Gastroesophageal sphincter (tissue), 4 donors: Measurements from ENCODE around the gene SLC25A34. TPM values are rescaled to one million over a fixed set of nuclear protein-coding genes. Genes with fewer than 3 reads are reported as not detected.
A peak's percentile ranks its signal among the peaks of the same experiment; 100 is the strongest.

ENCODE experiments used
- ATAC-seq: fragments of 150-250 bp; one replicate; pipeline ENCODE4 v1.9.1; 2016; ENCODE audit warnings: mild to moderate bottlenecking, moderate library complexity
- H3K27ac ChIP-seq, 4 donors: fragments of 200-600 bp; sonication (generic) in 3 of 4; 1 replicate in 3 of 4; 2 replicates in 1 of 4; pipeline ENCODE4 v1.5.1; 2016 to 2019
- H3K27me3 ChIP-seq: fragments of 200-600 bp; sonication (generic); one replicate; pipeline ENCODE4 v1.5.1; 2019
- H3K36me3 ChIP-seq, 2 donors: fragments of 200-600 bp; sonication (generic); one replicate each; pipeline ENCODE4 v1.5.1; 2019; ENCODE audit warnings: control low read depth in 1 of 2
- H3K4me1 ChIP-seq, 3 donors: fragments of 200-600 bp; sonication (generic); 1 replicate in 2 of 3; 2 replicates in 1 of 3; pipeline ENCODE4 v1.5.1; 2016 to 2019; ENCODE audit warnings: control low read depth in 2 of 3
- H3K4me3 ChIP-seq, 2 donors: fragments of 200-600 bp; sonication (generic); one replicate each; pipeline ENCODE4 v1.5.1; 2019; ENCODE audit warnings: mild to moderate bottlenecking in 1 of 2, moderate library complexity in 1 of 2
- H3K9me3 ChIP-seq, 3 donors: fragments of 200-600 bp; sonication (generic); one replicate each; pipeline ENCODE4 v1.5.1; 2017 to 2019; ENCODE audit warnings: control low read depth in 2 of 3
- CTCF ChIP-seq, 4 experiments: fragments of 200-600 bp in 2 of 4; fragments of 450-650 bp in 2 of 4; sonication (generic) in 1 of 4; IDR thresholded peaks; one replicate each; pipeline ENCODE4 v1.5.1; 2017 to 2019; ENCODE audit warnings: antibody characterized with exemption in 4 of 4, mild to moderate bottlenecking in 2 of 4, moderate library complexity in 2 of 4
- EP300 ChIP-seq: sonication (generic); formaldehyde crosslinking; IDR thresholded peaks from one replicate; pipeline ENCODE4 v1.6.1; 2017; ENCODE audit warnings: antibody characterized with exemption, mild to moderate bottlenecking
- POLR2A ChIP-seq, 2 donors: fragments of 450-650 bp; IDR thresholded peaks; one replicate each; pipeline ENCODE4 v1.6.1; 2017; ENCODE audit warnings: antibody characterized with exemption in 2 of 2, mild to moderate bottlenecking in 2 of 2, moderate library complexity in 1 of 2
- POLR2AphosphoS5 ChIP-seq: sonication (generic); formaldehyde crosslinking; IDR thresholded peaks from one replicate; pipeline ENCODE4 v1.6.1; 2017; ENCODE audit warnings: antibody characterized with exemption
- WGBS, 2 donors: methylation state at CpG; one replicate each; pipeline ENCODE4 v1.1.5; 2018; ENCODE audit warnings: low coverage in 1 of 2; 5-methylcytosine and 5-hydroxymethylcytosine counted together
- total RNA-seq, 4 donors: library from RNA; depleted of rRNA; stranded (reverse); fragments of >200 nt; gene quantifications; one replicate each; pipeline ENCODE4 v1.1.0, GENCODE V29; 2016

The SLC25A34 gene
- total RNA-seq, 4 donors from 2014 or later: 0.10 to 2.0 (median 1.1) TPM

- no peaks in the 10 kb centered on the region for H3K9me3 ChIP-seq
- no peak for ATAC-seq
- no peak overlapping the region for H3K4me3 ChIP-seq
- TF ChIP-seq POLR2AphosphoS5: no peak
- no peak for TF ChIP-seq POLR2A (IDR thresholded peaks at IDR 0.05)
- TF ChIP-seq EP300: no peak
- no peak for TF ChIP-seq CTCF (IDR thresholded peaks at IDR 0.05)
- H3K36me3 ChIP-seq: no peaks in the 10 kb centered on the region
- peaks cover 0 to 45% (median 20%) of the 10 kb centered on the region in 3 donors for H3K4me1 ChIP-seq
- no peak overlapping the region for H3K27ac ChIP-seq
- H3K27me3 ChIP-seq: peaks cover 16% of the 10 kb centered on the region
- 89 to 100% methylated on average over 2 of the region's 2 CpGs for WGBS, 2 donors
Observed at GRCh38 chr1:15755021-15755645, 19.1 kb downstream of the SLC25A34 start.

DNA sequence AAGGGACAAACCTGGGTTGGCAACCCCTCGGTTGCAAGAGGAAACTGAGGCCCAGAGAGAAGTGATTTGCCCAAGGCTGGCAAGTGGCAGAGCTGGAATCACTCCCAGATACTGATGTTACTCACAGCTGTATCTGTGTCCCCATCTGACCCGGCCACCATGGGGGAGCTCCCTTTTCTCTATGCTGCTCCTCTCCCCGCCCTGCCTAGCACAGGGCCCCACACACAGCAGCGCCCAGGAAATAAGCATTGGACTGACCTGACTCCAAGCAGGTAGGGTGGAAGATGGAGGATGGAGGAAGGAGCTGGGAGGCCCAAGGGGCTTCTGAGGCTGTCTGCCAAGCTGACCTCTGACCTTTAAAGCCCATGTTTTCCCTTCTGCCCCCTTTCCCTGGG lies 19.6 kb downstream of the SLC25A34 start:
- peaks cover 16% of the 10 kb centered on the region for H3K27me3 ChIP-seq
- ATAC-seq: no peak
- H3K36me3 ChIP-seq: no peaks in the 10 kb centered on the region
- H3K27ac ChIP-seq: no peak overlapping the region
- no peak overlapping the region for H3K4me3 ChIP-seq
- no peaks in the 10 kb centered on the region for H3K9me3 ChIP-seq
- TF ChIP-seq POLR2AphosphoS5 (no peak), CTCF (IDR thresholded peaks at IDR 0.05) (no peak), POLR2A (IDR thresholded peaks at IDR 0.05) (no peak), EP300 (no peak)
- peaks cover 0 to 49% (median 25%) of the 10 kb centered on the region in 3 donors for H3K4me1 ChIP-seq
- 80 to 87% methylated on average over 1 to 3 of the region's 4 CpGs for WGBS, 2 donors

DNA sequence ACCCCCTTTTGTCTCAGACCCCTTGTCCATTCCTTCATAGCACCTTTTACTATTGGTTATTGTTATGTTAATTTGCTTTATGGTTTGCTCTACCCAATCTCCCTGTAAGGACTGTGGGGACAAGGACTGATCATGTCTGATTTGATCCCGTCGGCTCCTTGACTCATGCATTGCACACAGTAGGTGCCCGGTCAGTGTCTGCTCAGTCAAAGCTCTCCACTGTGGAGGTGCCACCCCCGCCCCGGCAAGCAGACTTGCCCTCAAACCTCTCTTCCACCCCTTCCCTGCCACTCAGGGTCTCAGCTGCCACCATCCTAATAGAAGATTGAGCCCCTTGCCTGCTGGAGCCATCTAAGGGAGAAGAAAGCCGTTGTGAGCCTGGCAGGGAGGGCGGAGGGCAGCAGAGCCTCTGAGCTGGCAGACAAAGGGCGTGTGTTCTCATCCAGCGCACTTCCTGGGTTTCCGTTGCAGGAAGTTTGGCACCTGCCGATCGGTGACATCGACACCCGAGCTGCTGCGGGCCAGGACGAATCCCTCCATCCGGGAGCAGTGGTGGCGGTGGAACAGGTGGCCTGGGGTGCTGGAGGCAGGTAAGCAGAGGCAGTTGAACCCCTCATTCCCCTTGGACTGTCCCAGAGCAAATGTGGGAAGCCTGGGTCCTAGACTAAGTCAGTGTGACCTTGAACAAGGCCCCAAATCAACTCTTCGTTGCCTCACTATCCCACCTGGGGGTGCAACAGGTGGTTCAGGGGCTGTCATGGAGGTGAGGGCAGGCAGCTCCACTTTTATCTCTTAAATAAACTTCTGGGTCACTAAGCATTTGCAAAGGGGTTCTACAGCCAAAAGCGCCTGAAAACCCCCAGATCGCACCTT lies 20.3 kb downstream of the SLC25A34 start:
- Histone ChIP-seq H3K9me3 (no peaks in the 10 kb centered on the region), H3K4me1 (peaks cover 0 to 56% (median 28%) of the 10 kb centered on the region in 3 donors), H3K27me3 (peaks cover 16% of the 10 kb centered on the region), H3K27ac (no peak overlapping the region), H3K36me3 (no peaks in the 10 kb centered on the region), H3K4me3 (no peak overlapping the region)
- TF ChIP-seq POLR2AphosphoS5: no peak
- TF ChIP-seq POLR2A (IDR thresholded peaks at IDR 0.05): no peak
- TF ChIP-seq EP300: no peak
- 63 to 73% methylated on average over 2 to 3 of the region's 21 CpGs for WGBS, 2 donors
- no peak for ATAC-seq

GRCh38 chr1:15757016-15757543 lies 21.0 kb downstream of the SLC25A34 start:
- H3K4me3 ChIP-seq: no peak overlapping the region
- no peaks in the 10 kb centered on the region for H3K36me3 ChIP-seq
- WGBS, 2 donors: 100% methylated on average over 1 of the region's 9 CpGs; no CpG with 5 or more reads in 1 of the 2 donors

More at GRCh38 chr1:15757016-15757543, 21.0 kb downstream of the SLC25A34 start:
- Histone ChIP-seq H3K4me1 (peaks cover 0 to 63% (median 28%) of the 10 kb centered on the region in 3 donors), H3K9me3 (no peaks in the 10 kb centered on the region), H3K27me3 (peaks cover 16% of the 10 kb centered on the region), H3K27ac (peak overlapping the region in 3 of 4 donors; percentile 77 to 88 (median 81))
- no peak for ATAC-seq
- TF ChIP-seq POLR2AphosphoS5 (no peak), CTCF (IDR thresholded peaks at IDR 0.05) (no peak), EP300 (no peak), POLR2A (IDR thresholded peaks at IDR 0.05) (no peak)
